DMS153 treated with DMSO at 0.1 percent for 48 hours (cell line): Measurements from ENCODE around the gene ZNF124.
A peak's percentile ranks its signal among the peaks of the same experiment; 100 is the strongest.
"Not testable (repeated sequence)": the region's sequence is repeated elsewhere in the genome, so short reads cannot be mapped to it uniquely, and the experiment has no call there.

Experiments used
- DNase-seq: peaks from one replicate; lab custom pipeline; 2025; ENCODE audit not compliant: unreplicated experiment; lab: John Stamatoyannopoulos, UW

The ZNF124 gene

DNA sequence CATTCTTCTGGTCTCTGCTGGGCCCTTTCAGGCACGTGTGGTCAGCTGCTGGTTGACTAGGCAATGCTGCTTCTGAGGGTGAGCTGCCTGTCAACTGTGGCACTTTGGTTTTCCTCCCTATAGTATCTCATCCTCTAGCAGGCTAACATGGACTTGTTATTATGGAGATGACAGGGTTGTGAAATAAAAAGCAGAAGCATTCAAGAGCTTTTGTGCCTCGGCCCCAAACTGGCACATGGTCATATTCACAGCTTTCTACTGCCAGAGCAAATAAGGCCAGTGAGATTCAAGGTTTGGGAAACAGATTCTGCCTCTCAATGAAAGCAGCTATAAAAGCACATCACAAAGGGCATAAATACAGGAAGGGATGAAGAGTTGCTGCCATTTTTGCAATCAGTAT, 1.6 kb upstream of the ZNF124 start:
- DNase-seq = no peak

DNA sequence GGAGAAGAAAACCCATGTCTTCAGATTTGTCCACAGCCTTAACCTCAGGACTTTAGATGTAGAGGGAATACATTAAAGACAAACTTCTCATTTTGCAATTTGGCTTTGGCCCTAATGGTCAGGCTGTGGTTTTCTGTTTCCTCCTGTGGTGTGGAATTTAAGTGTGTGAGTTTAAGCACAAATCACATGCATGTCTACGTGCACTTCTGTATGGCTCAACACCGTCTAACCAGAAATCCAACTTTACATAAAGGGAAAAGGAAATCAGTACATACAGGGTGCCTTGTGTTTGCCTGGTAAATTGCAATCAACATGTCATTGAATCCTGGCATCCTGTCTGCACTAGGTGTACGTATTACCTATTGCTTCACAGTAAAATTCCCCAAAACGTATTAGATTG, 1.2 kb upstream of the ZNF124 start:
- no peak for DNase-seq

DNA sequence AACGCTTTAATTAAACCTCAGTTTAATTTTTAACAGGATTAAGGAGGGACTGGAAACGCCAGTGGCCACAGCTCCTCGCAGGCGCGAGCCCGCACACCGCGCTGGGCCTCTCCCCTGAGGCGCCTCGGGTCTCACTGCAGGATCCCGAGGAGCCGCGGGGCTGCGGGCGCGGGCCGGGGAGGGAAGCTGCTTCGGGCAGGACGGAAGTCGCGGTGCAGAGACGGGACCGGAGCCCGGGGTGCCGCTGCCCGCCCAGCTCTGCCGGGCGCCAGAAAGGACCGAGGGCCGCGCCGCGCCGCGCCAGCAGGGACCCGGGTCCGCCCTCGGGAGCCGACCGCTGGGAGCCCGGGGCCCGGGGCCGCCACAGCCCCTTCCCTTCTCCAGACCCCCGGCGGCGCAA, 377 bp downstream of the ZNF124 start:
- DNase-seq = not testable (repeated sequence)

DNA sequence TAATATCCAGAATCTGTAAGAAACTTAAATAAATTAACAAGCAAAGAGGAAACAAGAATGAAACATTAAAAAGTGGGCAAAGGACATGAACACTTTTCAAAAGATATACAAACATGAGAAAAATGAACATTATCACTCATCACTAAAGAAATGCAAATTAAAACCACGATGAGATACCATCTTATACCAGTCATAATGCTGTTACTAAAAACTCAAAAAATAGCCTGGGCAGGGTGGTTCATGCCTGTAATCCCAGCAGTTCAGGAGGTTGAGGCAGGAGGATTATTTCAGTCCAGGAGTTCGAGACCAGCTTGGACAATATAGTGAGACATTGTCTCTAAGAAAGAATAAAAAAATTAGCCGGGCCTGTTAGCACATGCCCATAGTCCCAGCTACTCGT, 6.1 kb downstream of the ZNF124 start:
- DNase-seq = no peak

DNA sequence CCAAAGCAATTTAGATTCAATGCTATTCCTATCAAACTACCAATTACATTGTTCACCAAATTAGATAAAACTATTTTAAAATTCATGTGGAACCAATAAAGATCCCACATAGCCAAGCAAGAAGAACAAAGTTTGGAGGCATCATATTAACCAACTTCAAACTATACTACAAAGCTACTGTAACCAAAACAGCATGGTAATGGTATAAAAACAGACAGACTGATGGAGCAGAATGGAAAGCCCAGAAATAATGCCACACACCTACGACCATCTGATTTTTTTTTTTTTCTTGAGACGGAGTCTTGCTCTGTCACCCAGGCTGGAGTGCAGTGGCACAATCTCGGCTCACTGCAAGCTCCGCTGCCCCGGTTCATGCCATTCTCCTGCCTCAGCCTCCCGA, 7.1 kb downstream of the ZNF124 start:
- no peak for DNase-seq

DNA sequence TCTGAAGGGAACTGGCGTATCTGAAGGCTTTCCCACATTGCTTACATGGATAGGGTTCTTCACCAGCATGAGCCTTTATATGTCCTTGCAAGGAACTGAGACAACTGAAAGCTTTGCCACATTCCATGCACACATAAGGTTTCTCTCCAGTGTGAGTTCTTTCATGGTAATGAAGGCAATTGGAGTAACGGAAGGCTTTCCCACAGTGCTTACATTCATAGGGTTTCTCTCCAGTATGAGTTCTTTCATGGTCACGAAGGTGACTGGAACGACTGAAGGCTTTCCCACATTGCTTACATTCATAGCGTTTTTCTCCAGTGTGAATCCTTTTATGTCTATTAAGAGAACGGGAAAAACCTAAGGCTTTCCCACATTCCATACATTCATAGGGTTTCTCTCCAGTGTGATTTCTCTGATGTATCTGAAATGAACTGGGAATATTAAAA, 15.0 kb downstream of the ZNF124 start:
- no peak for DNase-seq

DNA sequence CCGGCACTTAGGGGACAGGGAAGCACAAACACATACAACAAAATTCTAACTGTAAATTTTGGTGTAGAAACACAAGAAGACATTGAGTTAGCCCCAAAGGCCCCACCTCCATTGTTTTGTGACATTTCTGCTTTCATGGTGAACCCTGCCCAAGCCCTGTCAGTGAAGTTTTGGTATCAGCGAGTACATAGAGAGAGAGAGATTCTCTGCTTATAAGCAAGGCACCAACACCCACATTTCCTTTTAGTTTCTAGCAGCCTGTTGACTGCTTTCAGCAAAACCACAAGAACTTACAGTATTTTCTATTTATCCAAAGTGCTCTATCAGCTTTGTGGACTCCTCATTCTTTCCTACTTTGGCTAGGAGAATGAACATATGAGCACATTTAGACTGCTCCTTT, 24.0 kb downstream of the ZNF124 start:
- no peak for DNase-seq

DNA sequence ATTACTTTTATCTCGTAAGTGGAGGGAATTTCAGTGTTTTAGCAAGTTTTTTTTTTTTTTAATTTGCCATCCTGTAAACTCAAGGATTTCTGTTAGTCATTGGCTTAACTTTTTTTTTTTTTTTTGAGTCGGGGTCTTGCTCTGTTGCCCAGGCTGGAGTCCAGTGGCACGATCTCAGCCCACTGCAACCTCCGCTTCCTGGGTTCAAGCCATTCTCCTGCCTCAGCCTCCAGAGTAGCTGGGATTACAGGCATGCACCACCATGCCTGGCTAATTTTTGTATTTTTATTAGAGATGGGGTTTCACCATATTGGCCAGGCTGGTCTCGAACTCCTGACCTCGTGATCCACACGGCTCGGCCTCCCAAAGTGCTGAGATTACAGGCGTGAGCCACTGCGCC, 24.7 kb downstream of the ZNF124 start:
- DNase-seq = not testable (repeated sequence)

DNA sequence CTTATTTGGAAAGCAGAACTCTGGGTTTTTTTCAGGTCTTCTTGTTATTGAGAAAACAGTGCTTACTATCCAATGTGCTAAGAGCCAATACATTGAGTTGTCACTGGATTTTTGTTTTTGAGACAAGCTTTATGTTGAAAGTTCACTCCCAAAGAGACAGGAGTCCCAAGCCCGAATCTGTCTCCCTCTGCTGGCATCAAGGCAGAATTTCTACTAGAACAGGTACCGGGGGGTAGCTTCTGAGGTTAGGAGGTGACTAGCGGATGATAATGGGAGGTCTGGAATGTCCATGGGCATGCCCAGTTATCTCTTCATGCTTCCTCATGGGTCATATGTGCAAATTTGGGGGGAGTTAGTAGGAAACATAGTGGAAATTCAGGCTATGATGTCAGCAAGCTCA, 25.1 kb downstream of the ZNF124 start:
- DNase-seq = no peak

DNA sequence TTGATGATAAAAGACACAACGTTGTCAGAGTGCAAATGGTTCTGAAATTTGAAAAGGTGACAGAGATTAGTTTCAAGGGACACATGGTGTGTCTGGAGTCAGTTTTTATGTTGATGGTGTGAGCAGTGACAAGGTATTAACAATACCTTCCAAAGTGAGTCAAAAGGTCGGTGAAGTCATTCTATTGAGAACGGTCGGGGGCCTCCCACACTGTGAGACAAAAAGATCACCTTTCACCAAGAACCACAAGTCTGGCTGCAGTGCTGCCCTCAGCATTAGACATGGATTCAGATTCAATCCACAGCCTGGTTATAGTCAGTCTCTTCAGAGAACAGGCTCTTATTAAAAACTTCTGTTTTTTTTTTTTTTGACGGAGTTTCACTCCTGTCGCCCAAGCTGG, 26.5 kb downstream of the ZNF124 start:
- DNase-seq = no peak

DNA sequence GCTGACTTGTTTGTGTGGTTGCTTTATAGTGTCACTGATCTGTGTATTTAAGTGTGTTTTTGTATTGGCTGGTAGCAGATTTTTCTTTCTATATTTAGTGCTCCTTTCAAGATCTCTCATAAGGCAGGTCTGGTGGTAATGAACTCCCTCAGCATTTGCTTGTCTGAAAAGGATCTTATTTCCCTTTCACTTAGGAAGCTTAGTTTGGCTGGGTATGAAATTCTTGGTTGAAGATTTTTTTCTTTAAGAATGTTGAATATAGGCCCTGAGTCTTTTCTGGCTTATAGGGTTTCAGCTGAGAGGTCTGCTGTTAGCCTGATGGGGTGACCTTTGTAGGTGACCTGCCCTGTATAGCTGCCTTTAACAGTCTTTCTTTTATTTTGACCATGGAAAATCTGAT, 32.3 kb downstream of the ZNF124 start:
- DNase-seq = not testable (repeated sequence)

DNA sequence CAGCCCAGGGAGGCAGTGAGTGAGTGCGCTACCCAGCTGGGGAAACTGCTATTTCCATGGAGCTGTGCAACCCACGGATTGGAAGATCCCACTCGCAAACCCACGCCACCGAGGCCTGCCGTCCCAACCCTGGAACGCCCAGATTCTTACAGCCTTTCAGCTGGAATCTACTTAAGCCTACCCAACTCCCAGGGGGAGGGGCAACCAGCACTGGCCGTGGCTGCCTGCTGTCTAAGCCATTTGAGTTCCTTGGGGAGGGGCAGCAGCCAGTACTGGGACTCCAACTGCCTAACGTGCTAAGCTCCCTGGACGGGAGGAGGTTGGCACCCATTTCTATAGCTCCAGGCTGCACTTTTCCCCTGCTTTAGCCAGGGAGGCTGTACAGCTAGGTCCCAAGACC, 40.6 kb downstream of the ZNF124 start:
- DNase-seq = no peak

DNA sequence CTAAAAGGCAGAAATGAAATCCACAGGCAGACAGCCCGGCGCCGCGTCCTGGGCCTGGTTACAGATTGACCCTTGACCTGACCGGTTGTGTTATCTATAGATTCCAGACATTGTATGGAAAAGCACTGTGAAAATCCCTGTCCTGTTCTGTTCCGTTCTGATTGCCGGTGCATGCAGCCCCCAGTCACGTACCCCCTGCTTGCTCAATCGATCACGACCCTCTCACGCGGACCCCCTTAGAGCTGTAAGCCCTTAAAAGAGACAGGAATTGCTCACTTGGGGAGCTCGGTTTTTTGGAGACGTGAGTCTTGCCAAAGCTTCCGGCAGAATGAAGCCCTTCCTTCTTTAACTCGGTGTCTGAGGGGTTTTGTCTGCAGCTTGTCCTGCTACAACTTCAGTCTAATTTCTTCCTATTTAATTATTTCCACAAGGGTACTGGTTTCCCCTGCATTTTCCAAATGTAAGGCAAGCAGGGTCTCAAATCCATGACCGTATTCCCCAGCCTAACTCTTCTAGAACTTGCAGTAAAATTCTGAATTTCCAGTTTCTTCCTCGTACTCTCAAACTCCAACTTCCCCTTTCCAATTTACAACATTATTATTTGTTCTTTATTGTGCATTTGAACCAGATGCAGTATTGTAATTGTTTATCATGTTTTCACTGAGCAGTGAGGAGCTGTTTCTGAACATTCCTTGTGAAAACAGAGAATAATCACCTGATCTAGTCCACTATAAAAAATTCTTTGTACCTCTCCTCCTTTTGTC, 44.1 kb downstream of the ZNF124 start:
- DNase-seq = not testable (repeated sequence)

DNA sequence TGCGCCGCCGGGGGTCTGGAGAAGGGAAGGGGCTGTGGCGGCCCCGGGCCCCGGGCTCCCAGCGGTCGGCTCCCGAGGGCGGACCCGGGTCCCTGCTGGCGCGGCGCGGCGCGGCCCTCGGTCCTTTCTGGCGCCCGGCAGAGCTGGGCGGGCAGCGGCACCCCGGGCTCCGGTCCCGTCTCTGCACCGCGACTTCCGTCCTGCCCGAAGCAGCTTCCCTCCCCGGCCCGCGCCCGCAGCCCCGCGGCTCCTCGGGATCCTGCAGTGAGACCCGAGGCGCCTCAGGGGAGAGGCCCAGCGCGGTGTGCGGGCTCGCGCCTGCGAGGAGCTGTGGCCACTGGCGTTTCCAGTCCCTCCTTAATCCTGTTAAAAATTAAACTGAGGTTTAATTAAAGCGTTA, 45.2 kb downstream of the ZNF124 start:
- not testable (repeated sequence) for DNase-seq

DNA sequence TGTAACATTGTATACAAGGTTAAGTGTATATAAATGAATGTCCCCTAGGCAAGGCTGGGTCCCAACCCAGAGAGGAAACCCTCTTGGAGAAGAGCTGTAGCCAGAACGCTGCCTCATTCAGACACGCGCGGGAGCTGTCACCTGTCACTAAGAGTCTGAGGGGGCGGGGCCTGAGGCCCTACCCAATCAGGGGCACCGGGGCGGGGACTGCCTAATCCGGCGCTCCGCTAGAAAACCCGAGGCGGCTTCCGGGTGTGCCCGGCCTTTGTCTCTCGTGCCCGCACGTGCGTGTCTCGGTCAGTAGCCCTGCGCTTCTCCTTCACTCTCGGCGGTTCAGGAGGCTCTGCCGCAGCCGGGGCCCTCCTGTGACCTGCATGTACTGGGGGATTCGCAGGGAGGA, 45.7 kb downstream of the ZNF124 start:
- DNase-seq = not testable (repeated sequence)

DNA sequence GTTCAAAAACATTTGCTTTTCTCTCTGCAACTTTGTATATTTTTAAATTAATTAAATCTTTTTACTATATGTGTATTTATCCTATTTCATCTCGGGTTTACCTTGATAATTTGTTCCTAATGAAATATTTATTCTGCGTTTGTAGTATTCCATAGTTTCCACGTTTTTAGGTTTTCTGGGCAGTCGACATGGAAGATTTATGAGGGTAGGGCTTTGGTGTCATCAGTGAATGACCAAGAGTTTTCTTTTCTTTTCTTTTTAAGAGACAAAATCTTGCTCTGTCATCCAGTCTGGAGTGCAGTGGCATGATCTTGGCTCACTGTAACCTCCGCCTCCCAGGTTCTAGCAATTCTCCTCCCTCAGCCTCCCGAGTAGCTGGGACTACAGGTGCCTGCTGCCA, 50.4 kb downstream of the ZNF124 start:
- DNase-seq = no peak

DNA sequence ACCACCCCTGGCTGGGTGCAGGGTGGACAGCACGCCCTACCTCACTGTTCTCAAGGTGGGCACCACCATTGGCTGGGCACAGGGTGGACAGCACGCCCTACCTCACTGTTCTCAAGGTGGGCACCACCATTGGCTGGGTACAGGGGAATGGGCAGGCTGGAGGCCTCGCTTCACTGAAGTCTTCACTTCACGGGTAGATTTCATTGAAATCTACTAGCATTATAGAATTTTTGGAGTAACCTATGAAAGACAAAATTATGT, 51.5 kb downstream of the ZNF124 start:
- DNase-seq = not testable (repeated sequence)

DNA sequence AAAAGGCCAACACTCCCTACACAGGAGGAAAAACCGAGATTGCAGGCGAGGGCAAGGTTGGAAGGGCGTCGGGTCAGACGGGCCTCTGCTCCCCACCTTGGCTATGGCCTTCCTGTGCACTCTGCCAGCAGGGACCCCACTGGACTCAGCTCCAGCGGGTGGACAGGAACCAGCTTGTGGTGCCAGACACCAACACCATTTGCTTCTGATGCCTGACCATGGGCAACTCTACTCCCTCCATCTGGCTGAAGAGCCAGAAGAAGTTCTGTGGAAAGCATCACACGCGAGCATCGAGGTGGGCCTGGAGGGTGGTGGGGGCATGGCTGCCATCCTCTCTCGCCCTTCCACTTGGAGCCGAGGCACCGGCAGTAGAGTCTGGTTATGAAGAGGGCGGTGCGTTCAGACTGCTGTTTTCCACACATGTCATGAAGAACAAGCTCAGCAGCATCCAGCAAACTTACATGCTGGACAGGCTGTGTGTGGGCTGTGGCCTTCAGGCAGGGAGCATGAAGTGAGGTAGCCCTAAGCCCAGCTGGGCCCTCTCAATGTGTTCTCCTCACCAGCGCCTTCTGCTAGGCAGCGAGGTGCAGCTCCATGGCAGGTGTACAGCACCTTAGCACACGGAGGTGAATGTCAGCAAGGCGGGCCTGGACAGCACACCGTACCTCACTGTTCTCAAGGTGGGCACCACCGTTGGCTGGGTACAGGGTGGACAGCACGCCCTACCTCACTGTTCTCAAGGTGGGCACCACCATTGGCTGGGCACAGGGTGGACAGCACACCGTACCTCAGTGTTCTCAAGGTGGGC, 52.0 kb downstream of the ZNF124 start:
- no peak for DNase-seq

DNA sequence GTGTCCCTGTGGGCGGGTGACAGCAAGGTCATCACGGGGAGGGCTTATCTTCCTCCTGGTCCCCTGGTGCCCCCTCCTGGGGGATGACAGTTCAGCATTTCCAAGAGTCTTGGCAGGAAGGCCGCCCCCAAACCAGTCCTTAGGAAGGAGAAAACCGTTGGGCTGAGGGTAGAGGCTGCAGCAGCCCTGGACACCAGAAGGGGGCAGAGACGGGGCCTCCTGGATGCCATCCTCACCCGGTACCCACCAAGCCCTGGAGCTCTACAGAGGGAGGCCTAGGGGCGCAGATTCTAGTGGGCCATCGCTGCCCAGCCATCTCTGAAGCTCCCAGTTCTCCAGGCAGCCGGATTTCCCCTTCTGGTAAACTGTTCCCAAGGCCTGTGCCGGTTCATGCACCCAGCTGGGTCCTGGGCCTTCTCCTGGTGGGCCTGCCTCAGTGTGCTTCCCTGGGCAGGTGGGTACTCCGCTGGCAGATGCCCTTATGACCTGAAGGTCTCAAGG, 52.8 kb downstream of the ZNF124 start:
- DNase-seq = peak; percentile 13

DNA sequence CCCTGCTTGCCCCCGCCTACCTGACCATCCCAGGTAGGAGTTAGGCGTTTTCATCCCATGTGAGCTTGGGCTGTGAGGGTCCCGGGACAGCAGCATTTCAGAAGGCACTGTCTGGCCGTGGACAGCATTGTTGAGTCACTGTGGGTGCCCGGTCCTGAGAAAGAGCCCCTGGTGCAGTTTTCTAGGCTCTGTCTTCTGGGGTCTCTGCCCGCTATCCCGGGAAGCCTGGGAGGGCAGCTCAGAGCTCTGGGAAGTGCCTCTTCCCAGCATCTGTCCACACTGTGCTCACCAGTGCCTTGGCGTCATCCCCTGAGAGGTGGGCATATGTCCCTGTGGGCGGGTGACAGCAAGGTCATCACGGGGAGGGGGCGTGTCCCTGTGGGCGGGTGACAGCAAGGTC, 56.3 kb downstream of the ZNF124 start:
- DNase-seq = no peak

DNA sequence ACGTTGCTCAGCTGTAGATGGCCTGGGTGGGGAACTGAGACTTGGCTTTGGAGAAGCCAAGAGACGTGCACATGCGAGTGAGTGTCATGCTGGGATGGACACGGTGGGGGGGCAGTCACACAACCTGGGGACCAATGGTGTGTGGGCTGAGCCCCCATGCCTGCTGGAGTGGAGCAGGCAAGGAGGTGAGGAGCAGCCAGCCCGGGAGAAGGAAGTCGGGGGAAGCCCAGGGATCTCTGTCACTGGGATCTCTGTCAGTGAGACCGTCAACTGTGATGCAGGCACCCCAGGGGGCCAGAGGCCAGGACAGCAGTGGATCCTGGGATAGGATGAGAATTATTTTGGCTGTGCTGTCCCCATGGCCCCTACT, 56.7 kb downstream of the ZNF124 start:
- no peak for DNase-seq

DNA sequence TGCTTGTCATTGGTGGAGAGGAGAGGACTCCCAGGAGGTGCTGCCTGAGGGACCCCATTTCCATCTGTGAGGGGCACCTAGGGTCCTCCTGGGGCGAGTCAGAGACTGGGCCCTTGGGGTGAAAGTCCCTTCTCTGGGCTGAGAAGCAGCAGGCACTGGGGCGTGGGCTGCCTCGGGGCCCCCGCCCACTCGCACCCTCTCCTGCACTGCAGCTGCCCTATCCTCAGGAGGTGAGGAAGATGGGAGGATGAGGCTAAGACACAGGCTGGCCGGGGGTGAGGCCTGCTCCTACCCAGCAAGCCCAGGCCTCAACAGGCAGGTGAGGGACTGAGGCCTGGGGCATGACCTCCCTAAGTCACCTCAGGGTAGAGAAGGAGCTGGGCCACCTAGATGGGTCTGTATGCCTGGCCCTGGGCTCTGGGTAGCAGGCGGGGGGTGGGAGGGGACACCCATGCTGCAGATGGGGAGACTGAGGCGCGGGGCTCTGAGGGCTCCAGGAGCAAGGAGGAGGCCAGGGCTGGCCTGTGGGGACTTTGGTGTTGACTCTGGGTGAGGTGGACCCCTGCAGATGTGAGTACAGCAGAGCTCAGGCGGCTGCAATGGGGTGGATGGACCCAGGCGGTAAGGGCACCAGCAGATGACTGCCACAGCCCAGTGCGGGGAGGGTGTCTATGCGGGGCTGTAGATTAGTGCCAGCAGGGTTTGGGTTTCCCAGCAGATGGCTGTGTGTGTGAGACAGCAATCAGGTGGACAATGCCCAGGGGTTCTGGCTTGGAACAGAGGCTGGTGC, 57.3 kb downstream of the ZNF124 start:
- DNase-seq = no peak
